AG10803 (cell line): ENCODE data around the gene TMEM238L.

Experiments
- DNase-seq: peaks from one replicate; pipeline ENCODE4 v3.0.0; 2010; ENCODE audit warnings: low read depth
- H3K4me3 ChIP-seq: 2 replicates; pipeline ENCODE4 v1.5.1; 2011; ENCODE audit warnings: mild to moderate bottlenecking, low read length, control low read depth
- CTCF ChIP-seq: conservative IDR thresholded peaks from 2 replicates; pipeline ENCODE4 v1.5.1; 2011; ENCODE audit warnings: mild to moderate bottlenecking, low read length, control low read depth, inconsistent platforms

Gene TMEM238L

GRCh38 chr17:10805911-10806310 lies 2.0 kb upstream of the TMEM238L start:
- TF ChIP-seq CTCF, result no peak
- H3K4me3 ChIP-seq, result no peak overlapping the region
- no peak for DNase-seq

GRCh38 chr17:10804546-10804945 lies 647 bp upstream of the TMEM238L start:
- no peak overlapping the region for H3K4me3 ChIP-seq
- no peak for TF ChIP-seq CTCF
- DNase-seq, result no peak

GRCh38 chr17:10803350-10803749 lies 549 bp downstream of the TMEM238L start:
- DNase-seq, result no peak
- TF ChIP-seq CTCF, result no peak
- no peak overlapping the region for H3K4me3 ChIP-seq

GRCh38 chr17:10802496-10803284 lies 1.2 kb downstream of the TMEM238L start:
- H3K4me3 ChIP-seq, result no peak overlapping the region
- TF ChIP-seq CTCF, result no peak
- DNase-seq, result no peak

GRCh38 chr17:10799407-10799806 lies 4.5 kb downstream of the TMEM238L start:
- no peak for TF ChIP-seq CTCF
- H3K4me3 ChIP-seq, result no peak overlapping the region
- no peak for DNase-seq

- TF ChIP-seq CTCF, result no peak
- DNase-seq, result no peak
- H3K4me3 ChIP-seq, result no peak overlapping the region
These were observed 5.0 kb downstream of the TMEM238L start for GRCh38 chr17:10798910-10799309.

- DNase-seq, result no peak
- no peak for TF ChIP-seq CTCF
- H3K4me3 ChIP-seq, result no peak overlapping the region
These were observed 5.6 kb downstream of the TMEM238L start for GRCh38 chr17:10798332-10798749.
